Ovary (tissue), 3 donors: Measurements from ENCODE around the gene ZBTB7A.

Source experiments
- EP300 ChIP-seq: sonication (generic); formaldehyde crosslinking; IDR thresholded peaks from one replicate; pipeline ENCODE4 v1.6.1; 2017; ENCODE audit warnings: antibody characterized with exemption
- POLR2A ChIP-seq: fragments of 450-650 bp; IDR thresholded peaks from one replicate; pipeline ENCODE4 v1.6.1; 2017; ENCODE audit warnings: antibody characterized with exemption, mild to moderate bottlenecking, moderate library complexity
- TF ChIP-seq, protein P1 (sequence below), 3 donors: fragments of 450-650 bp in 2 of 3; fragments of 200-600 bp in 1 of 3; IDR thresholded peaks; one replicate each; pipeline versions ENCODE4 v1.5.1 to v1.8.0; 2016 to 2022; ENCODE audit warnings: antibody characterized with exemption in 3 of 3, mild to moderate bottlenecking in 1 of 3
- donor health status: DM: no; HTN: no; CAD: no.

DNA sequence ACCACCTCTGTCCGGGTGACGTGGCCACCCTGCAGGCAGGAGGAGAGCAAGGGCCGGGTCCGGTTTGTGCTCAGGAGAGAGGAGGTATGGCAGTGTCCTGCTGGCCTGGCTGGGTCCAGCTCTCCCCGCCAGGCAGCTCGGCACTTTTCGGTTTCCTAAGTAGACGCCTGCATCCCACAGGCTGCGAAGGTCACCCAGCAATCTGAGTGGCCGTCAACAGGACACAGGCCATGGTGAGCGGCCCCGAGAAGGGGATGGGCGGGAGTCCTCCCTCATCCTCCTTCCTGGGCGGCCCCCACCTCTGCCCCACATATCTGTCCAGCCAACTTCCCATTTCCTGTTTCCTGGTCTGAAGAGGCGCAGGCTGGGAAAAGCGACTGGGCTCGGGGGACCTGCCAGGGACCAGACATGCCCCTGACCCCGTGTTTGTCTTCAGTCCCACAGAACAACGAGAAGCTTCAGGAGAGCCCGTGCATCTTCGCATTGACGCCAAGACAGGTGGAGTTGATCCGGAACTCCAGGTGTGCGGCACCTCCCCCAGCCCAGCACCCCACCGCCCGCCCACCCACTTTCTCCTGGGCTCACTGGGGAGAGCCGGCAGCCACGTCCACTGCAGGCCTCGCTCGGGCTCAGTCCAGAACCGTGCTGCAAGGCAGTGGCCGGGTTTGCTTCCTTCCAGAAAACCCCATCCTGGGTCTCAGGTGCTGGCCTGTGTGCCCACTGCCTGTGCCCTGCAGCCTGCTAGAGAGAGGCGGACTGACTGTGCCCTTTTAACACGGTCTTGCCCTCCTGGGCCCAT is 42.9 kb downstream of the ZBTB7A start:
- TF ChIP-seq POLR2A (no peak), EP300 (no peak)
- TF ChIP-seq, protein P1, sequence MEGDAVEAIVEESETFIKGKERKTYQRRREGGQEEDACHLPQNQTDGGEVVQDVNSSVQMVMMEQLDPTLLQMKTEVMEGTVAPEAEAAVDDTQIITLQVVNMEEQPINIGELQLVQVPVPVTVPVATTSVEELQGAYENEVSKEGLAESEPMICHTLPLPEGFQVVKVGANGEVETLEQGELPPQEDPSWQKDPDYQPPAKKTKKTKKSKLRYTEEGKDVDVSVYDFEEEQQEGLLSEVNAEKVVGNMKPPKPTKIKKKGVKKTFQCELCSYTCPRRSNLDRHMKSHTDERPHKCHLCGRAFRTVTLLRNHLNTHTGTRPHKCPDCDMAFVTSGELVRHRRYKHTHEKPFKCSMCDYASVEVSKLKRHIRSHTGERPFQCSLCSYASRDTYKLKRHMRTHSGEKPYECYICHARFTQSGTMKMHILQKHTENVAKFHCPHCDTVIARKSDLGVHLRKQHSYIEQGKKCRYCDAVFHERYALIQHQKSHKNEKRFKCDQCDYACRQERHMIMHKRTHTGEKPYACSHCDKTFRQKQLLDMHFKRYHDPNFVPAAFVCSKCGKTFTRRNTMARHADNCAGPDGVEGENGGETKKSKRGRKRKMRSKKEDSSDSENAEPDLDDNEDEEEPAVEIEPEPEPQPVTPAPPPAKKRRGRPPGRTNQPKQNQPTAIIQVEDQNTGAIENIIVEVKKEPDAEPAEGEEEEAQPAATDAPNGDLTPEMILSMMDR (IDR thresholded peaks at IDR 0.05), result no peak
